Smooth muscle cell (in vitro differentiated cells): Measurements from ENCODE around the gene POLR1E. TPM values are rescaled to one million over a fixed set of nuclear protein-coding genes. Genes with fewer than 3 reads are reported as not detected.

Source experiments
- DNase-seq: peaks from one replicate; lab custom pipeline; 2025; ENCODE audit not compliant: unreplicated experiment; lab: John Stamatoyannopoulos, UW
- H2AFZ ChIP-seq: fragments of 200-600 bp; sonication (generic); 2 replicates; pipeline ENCODE4 v1.6.0; 2016; ENCODE audit warnings: antibody characterized with exemption, low read depth, mild to moderate bottlenecking
- H3F3A ChIP-seq: fragments of 200-600 bp; sonication (generic); 2 replicates; pipeline ENCODE4 v1.6.0; 2017; ENCODE audit warnings: antibody characterized with exemption, low read depth
- H3K27ac ChIP-seq: fragments of 200-600 bp; sonication (generic); 2 replicates; pipeline ENCODE4 v1.5.1; 2016; ENCODE audit warnings: low read depth, mild to moderate bottlenecking
- H3K27me3 ChIP-seq: fragments of 200-600 bp; sonication (generic); 2 replicates; pipeline ENCODE4 v1.6.1; 2016; ENCODE audit warnings: low read depth, mild to moderate bottlenecking
- H3K36me3 ChIP-seq: fragments of 200-600 bp; sonication (generic); 2 replicates; pipeline ENCODE4 v1.5.1; 2016; ENCODE audit warnings: low read depth
- H3K4me1 ChIP-seq: fragments of 200-600 bp; sonication (generic); 2 replicates; pipeline ENCODE4 v1.5.1; 2016; ENCODE audit warnings: low read depth
- H3K4me2 ChIP-seq: fragments of 200-600 bp; sonication (generic); 2 replicates; pipeline ENCODE4 v1.6.0; 2016; ENCODE audit warnings: mild to moderate bottlenecking
- H3K4me3 ChIP-seq: fragments of 200-600 bp; sonication (generic); 2 replicates; pipeline ENCODE4 v1.5.1; 2016; ENCODE audit warnings: mild to moderate bottlenecking
- H3K79me2 ChIP-seq: fragments of 200-600 bp; sonication (generic); 2 replicates; pipeline ENCODE4 v1.6.0; 2016; ENCODE audit warnings: low read depth, mild to moderate bottlenecking
- H3K9ac ChIP-seq: fragments of 200-600 bp; sonication (generic); 2 replicates; pipeline ENCODE4 v1.6.0; 2016; ENCODE audit warnings: low read depth
- H3K9me3 ChIP-seq: fragments of 200-600 bp; sonication (generic); replicated peaks from 2 replicates; pipeline ENCODE4 v1.5.1; 2016; ENCODE audit warnings: low read depth
- H4K20me1 ChIP-seq: fragments of 200-600 bp; sonication (generic); 2 replicates; pipeline ENCODE4 v1.6.0; 2016; ENCODE audit warnings: low read depth
- CTCF ChIP-seq: fragments of 200-600 bp; sonication (generic); IDR thresholded peaks from 2 replicates; pipeline ENCODE4 v1.5.1; 2017; ENCODE audit warnings: borderline replicate concordance, mild to moderate bottlenecking, antibody characterized with exemption; ENCODE audit not compliant: insufficient read depth, poor library complexity, severe bottlenecking
- WGBS: methylation state at CpG from one replicate; pipeline ENCODE4 v1.1.7; 2016; ENCODE audit warnings: low lambda C conversion rate; 5-methylcytosine and 5-hydroxymethylcytosine counted together
- polyA plus RNA-seq: library from polyadenylated mRNA; unstranded; fragments of >200 nt; fragmentation: Nextera tagmentation; extraction: Ambion mirVana; gene quantifications from 2 replicates; pipeline ENCODE4 v1.2.1, GENCODE V29; 2016
- total RNA-seq: library from RNA; depleted of rRNA; stranded (reverse); fragments of >200 nt; gene quantifications from 2 replicates; pipeline ENCODE4 v1.2.3, GENCODE V29; 2014

POLR1E gene
- total and polyA plus RNA-seq, 2 experiments from 2014 or later, result 10.9 to 12.6 TPM

DNA sequence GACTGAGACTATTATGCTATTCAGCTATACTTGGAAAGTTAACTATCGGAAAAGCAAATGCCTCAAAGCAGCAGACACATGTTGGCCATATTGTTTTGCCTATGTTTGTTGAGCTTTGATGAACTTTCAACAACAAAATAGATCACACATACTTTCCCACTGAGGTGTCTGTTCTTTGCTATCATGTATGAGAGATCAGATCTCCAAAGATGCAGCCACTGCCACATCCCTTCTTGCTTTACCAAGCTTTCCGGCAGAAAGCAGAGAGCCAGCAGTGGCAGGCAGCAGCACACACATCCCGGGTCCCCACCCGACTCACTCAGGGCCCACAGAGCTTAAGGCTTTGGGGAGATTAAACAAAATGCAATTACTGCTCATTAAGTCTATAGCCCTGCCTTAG is 39.3 kb upstream of the POLR1E start:
- no peaks in the 10 kb centered on the region for H3F3A ChIP-seq
- H3K79me2 ChIP-seq, result peaks cover 76% of the 10 kb centered on the region
- no peak overlapping the region for H2AFZ ChIP-seq
- peaks cover 8% of the 10 kb centered on the region for H3K4me1 ChIP-seq
- WGBS, result 82% methylated on average over 4 of the region's 4 CpGs
- H3K4me2 ChIP-seq, result no peak overlapping the region
- DNase-seq, result no peak
- no peak overlapping the region for H3K4me3 ChIP-seq
- no peak overlapping the region for H3K9ac ChIP-seq
- H3K36me3 ChIP-seq, result no peaks in the 10 kb centered on the region
- no peak overlapping the region for H3K27ac ChIP-seq
- peaks cover 100% of the 10 kb centered on the region for H4K20me1 ChIP-seq
- H3K27me3 ChIP-seq, result no peaks in the 10 kb centered on the region
- no peaks in the 10 kb centered on the region for H3K9me3 ChIP-seq
- no peak for TF ChIP-seq CTCF

- H3F3A ChIP-seq, result no peaks in the 10 kb centered on the region
- no peaks in the 10 kb centered on the region for H3K27me3 ChIP-seq
- H3K9ac ChIP-seq, result no peak overlapping the region
- no peak overlapping the region for H2AFZ ChIP-seq
- peaks cover 82% of the 10 kb centered on the region for H3K79me2 ChIP-seq
- no peak for TF ChIP-seq CTCF
- H3K9me3 ChIP-seq, result no peaks in the 10 kb centered on the region
- H4K20me1 ChIP-seq, result peaks cover 100% of the 10 kb centered on the region
- no peak overlapping the region for H3K27ac ChIP-seq
- DNase-seq, result no peak
- H3K4me1 ChIP-seq, result peaks cover 8% of the 10 kb centered on the region
- no peak overlapping the region for H3K4me3 ChIP-seq
- H3K36me3 ChIP-seq, result no peaks in the 10 kb centered on the region
- no peak overlapping the region for H3K4me2 ChIP-seq
These were observed 38.6 kb upstream of the POLR1E start for GRCh38 chr9:37447111-37447510.

DNA sequence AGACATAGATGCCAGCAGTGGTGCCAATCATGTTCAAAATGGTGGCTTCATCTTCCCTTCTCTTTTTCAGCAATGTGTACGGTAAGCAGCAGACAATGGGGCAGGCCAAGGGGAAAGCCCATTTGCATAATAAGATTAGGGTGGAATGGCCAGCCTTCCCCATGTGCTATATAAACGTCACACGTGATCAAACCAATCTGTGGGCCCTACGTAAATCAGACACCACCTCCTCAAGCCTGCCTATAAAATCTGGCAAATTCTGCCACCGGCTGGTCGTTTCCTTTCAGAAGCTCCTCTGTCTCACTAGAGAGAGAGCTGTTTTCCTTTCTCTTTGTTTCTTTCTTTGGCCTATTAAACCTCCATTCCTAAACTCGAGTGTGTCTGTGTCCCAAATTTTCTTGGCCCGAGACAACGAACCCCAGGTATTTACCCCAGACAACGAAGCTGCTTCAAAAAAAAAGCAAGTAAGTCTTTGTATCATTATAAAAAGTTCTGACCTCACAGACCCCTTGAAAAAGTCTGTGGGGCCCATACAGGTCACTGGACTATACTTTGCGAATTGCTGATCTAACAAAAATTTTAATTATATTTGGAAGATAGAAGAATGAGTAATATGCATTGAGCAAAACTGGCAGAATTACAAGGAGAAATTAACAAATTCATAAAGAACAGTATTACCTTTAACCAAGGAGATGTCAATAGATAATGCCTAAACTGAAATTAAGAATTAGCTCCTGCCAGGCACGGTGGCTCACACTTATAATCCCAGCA is 35.7 kb upstream of the POLR1E start:
- Histone ChIP-seq H3F3A (no peaks in the 10 kb centered on the region), H3K27ac (no peak overlapping the region), H3K36me3 (no peaks in the 10 kb centered on the region), H3K27me3 (no peaks in the 10 kb centered on the region), H3K9ac (no peak overlapping the region), H3K4me3 (no peak overlapping the region), H3K9me3 (no peaks in the 10 kb centered on the region), H3K79me2 (peaks cover 97% of the 10 kb centered on the region), H3K4me1 (peaks cover 8% of the 10 kb centered on the region), H2AFZ (no peak overlapping the region), H3K4me2 (no peak overlapping the region), H4K20me1 (peaks cover 100% of the 10 kb centered on the region)
- WGBS, result 74% methylated on average over 12 of the region's 12 CpGs
- no peak for DNase-seq
- no peak for TF ChIP-seq CTCF

DNA sequence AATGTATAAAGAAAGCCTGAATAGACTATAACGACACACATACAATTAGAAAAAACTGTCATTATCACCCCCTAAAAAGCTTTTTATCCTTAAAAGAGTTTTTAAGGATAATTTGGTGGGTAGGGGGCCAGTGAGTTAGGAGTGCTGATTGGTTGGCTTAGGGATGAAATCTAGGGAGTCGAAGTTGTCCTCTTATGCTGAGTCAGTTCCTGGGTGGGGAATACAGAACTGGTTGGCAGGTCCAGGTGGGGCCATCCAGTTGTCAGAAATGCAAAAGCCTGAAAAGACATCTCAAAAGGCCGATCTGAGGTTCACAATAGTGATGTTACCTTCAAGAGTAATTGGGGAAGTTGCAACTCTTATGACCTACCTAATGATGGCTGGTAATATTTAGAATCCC is 34.1 kb upstream of the POLR1E start:
- no peak overlapping the region for H3K27ac ChIP-seq
- no peak overlapping the region for H3K4me2 ChIP-seq

More for the DNA sequence above, 34.1 kb upstream of the POLR1E start:
- no peak overlapping the region for H3K9ac ChIP-seq
- H4K20me1 ChIP-seq, result peaks cover 100% of the 10 kb centered on the region
- H3K36me3 ChIP-seq, result no peaks in the 10 kb centered on the region
- TF ChIP-seq CTCF, result no peak
- peaks cover 8% of the 10 kb centered on the region for H3K4me1 ChIP-seq
- DNase-seq, result no peak
- no peak overlapping the region for H3K4me3 ChIP-seq
- H3K9me3 ChIP-seq, result no peaks in the 10 kb centered on the region
- H2AFZ ChIP-seq, result no peak overlapping the region
- WGBS, result 91% methylated on average over 3 of the region's 3 CpGs
- H3K79me2 ChIP-seq, result peaks cover 97% of the 10 kb centered on the region
- H3K27me3 ChIP-seq, result no peaks in the 10 kb centered on the region
- no peaks in the 10 kb centered on the region for H3F3A ChIP-seq
